ENCODE data around the gene IGSF6. TPM values are rescaled to one million over a fixed set of nuclear protein-coding genes. Genes with fewer than 3 reads are reported as not detected.
A peak's percentile ranks its signal among the peaks of the same experiment; 100 is the strongest.

Gene IGSF6
- total and polyA plus RNA-seq, 2 of the 13 experiments (the other 11 are each of a cell fraction or from before 2014, with no cell fraction given): not detected

- Histone ChIP-seq H3K27ac (ENCODE audit: extremely low read length, insufficient read depth, low read length) (no peak overlapping the region), H3K9ac (ENCODE audit: insufficient read depth, low read depth, low read length) (no peak overlapping the region), H3K9me3 (ENCODE audit: low read length) (no peaks in the 10 kb centered on the region), H2AFZ (ENCODE audit: low read length) (no peak overlapping the region), H3K4me2 (ENCODE audit: low read depth, low read length) (no peak overlapping the region), H4K20me1 (ENCODE audit: insufficient read depth, low read length) (no peaks in the 10 kb centered on the region), H3K27me3 (ENCODE audit: control insufficient read depth in 1 of 2, insufficient read depth in 2 of 2, low read length in 2 of 2) (peaks cover 0 to 19% of the 10 kb centered on the region in 2 experiments; a peak in 2 of 5 replicates), H3K4me3 (replicated peaks in 1 of 3; ENCODE audit: insufficient read depth in 1 of 3, low read depth in 2 of 3, low read length in 3 of 3) (no peak overlapping the region), H3K36me3 (replicated peaks in 1 of 2; ENCODE audit: control insufficient read depth in 1 of 2, insufficient read depth in 2 of 2, low read length in 2 of 2) (no peaks in the 10 kb centered on the region), H3K4me1 (ENCODE audit: insufficient read depth, low read length) (no peaks in the 10 kb centered on the region), H3K79me2 (ENCODE audit: insufficient read depth, low read length) (no peaks in the 10 kb centered on the region)
- no peak for TF ChIP-seq ZNF407 (CRISPR knock-in tag; IDR thresholded peaks at IDR 0.05; ENCODE audit: not compliant biosample characterization)
- TF ChIP-seq BCL6 (CRISPR knock-in tag; IDR thresholded peaks at IDR 0.05): peak; percentile 43; the same call in 1 of the 2 replicates
- ChIA-PET CTCF (ENCODE audit: low intra/inter-chr PET ratio, low total read pairs) (no interaction called here), POLR2A (no interaction called here)
- intact Hi-C loops (cut with micrococcal nuclease; ENCODE audit: unreplicated experiment) (no loop called here), in situ Hi-C loops (cut with HindIII; ENCODE audit: extremely low pct_ligation_motif_present, low pct_unique_long_range_greater_than_20kb) (no loop called here)
- FAIRE-seq (no peak), DNase-seq (ENCODE audit: low spot score) (no peak), ATAC-seq (no peak)
- 55% methylated on average over 9 of the region's 9 CpGs for WGBS (ENCODE audit: low lambda C conversion rate)
- no TSS peak for BruUV-seq (replicated peaks)
These were observed 46.0 kb upstream of the IGSF6 start for GRCh38 chr16:21698169-21699032.
